DMS153 treated with DMSO at 0.1 percent for 48 hours (cell line): ENCODE data around the gene MEG3.

Source experiments
- DNase-seq: peaks from one replicate; lab custom pipeline; 2025; ENCODE audit not compliant: unreplicated experiment; lab: John Stamatoyannopoulos, UW

MEG3 gene

DNA sequence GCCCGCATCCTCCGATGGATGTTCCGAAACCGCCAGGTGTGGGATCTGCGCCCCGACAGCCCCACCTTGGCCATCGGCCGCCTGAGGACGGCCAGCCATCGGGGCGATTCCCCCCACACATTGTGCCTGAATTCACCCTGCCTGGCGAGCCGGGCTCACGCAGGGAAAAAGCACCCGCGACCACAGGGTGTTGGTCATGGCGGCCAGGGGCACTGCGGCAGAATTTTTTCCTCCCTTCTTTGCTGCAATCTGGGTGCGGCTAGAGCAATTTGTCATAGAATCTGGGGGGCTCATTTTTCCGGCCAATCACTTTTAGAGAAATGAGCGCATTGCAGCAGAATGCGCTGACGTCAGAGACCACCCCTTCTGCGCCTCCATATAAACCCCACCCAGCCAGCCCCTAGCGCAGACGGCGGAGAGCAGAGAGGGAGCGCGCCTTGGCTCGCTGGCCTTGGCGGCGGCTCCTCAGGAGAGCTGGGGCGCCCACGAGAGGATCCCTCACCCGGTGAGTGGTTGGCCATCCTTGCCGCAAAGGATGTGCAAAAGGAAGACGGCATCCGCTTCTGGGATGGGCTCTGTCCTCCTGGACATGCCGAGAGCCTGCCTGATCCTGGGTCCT lies at the start of gene MEG3:
MEG3 (plus strand) TSS at position 406 of the 619 bp plus-strand sequence.
- no peak for DNase-seq

DNA sequence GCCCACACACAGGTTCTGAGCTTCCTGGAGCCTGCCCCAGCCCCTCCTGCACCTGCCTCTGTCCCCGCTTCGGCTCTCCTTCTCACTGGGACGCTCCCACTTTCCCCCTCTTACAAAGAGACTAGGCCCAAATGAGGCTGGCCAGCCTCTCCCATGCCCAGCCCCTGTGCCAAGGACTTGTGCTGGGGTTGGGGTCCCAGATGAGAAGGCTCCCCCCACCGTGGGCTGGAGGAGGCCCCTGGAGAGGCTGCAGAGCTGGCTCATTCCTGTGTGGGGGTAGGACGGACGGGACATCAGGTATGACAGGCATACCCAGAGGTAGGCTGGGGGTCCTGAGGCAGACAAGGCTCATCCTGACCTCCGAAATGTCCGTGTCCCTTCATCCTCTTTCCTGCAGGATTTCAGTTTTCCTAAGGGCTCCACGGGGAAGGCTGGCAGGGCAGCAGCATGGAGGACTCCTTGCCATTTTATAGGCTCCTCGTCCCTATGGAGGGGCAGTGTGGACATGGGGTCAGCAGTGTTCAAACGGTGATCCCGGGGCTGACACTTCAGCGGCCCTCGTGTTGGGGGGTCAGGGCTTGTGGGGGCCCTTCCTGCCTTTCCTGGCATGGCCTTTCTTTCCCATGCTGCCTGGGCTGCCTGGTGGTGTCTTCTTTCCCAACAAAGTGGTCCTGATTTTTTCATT lies 49.1 kb upstream of the MEG3 start:
- DNase-seq, result no peak

DNA sequence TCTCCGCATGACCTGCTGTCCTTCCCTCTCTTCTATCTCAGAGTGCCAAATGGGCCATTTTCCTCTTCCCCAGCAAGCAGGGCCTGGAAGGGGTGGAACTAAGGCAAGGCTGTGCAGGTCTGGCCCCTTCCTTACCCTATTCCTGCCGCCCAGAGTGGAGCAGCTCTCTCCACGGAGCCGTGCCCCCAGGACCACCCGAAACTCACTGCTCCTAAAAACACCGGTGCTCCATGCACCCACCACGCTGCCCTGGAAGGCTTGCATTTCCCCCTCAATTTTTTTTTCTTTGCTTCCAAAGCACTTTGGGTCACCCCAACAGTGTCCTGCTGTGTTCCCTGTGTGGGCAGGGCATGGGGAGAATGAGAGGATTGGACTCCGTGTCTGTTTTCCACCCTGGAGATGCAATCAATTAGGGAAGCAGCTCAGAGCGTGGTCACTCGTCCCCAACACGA lies 48.5 kb upstream of the MEG3 start:
- no peak for DNase-seq

DNA sequence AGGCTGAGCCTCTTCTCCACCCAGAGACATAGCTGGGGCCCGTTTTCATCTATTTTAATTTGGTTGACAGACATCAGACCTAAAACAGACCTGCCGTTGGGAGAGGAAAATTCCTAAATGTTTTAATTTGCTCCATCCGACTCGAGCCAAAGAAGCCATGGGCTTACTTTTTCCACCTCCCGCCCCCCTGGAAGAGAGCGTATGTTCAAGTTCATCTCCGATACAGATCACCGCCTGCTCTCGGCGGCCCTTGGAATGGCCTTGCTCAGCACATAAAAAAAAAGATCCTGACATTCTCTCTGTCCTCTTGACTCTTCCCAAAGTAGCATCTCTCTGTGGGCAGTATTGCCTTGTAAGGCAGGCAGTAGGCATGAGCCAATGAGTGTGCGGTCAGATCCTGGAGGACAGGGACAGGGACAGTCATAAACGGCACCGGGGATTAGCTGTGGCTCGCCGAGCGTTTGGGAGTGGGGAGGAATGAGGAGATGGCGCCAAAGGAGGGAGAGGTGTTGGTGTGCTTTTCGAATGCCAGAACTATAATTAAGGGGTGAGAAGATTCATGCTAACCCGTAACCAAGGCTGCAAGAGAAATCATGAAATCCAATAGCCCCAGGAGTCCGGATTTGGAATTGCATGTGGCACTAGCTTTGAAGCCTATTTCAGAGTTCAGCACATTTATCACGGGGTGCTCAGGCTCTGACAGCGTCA lies 47.9 kb upstream of the MEG3 start:
- no peak for DNase-seq

DNA sequence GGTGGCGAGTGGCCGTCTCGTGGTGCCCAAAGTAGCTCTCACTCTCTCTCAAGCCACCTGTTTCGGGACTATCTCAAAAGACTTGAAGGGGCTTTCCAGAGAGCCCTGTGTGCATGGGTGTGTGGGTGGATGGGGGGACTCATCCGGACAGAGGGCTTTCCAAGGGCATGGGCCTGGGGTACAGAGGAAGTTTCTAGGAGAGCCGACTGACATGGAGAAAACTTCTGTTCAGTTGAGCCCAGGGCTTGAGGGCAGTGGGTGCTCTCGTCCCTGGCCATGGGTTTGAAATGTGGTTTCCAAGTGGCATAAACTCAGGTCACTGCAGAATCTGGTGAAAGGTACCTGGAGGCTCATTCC lies 47.4 kb upstream of the MEG3 start:
- no peak for DNase-seq

DNA sequence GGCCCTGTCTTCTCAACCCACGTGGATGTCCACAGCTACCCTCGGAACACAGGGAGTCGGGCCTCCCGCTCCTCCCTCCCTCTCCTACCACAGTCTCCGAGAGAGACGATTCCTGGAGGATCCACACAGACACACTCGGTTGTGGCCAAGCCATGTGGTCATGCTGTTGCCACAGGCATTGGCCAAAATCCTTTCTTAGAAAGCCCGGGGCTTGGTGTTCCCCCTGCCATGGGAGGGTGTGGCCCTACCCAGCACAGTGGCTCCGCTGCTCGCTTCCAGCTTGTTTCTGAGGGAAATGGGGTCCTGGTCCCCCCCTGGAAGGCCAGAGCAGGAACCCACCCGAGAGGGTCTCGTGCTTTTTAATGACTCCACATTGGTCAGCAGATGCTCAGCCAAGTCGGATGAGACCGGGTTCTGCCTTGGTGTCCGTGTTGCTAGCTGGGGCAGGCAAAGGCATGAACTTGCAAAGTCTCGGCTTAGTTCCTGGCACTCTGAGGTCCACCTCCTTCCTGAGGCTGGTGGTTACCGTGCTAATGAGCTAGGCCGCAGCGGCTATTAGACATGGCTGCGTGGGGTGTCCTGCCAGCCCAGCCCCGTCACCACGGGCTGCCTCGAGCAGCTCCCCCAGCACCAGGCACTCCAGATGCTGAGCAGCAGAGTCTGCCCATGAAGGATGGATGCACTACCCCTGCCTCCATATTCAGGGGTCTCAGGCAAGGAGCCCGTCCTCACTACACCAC lies 46.8 kb upstream of the MEG3 start:
- DNase-seq, result no peak

DNA sequence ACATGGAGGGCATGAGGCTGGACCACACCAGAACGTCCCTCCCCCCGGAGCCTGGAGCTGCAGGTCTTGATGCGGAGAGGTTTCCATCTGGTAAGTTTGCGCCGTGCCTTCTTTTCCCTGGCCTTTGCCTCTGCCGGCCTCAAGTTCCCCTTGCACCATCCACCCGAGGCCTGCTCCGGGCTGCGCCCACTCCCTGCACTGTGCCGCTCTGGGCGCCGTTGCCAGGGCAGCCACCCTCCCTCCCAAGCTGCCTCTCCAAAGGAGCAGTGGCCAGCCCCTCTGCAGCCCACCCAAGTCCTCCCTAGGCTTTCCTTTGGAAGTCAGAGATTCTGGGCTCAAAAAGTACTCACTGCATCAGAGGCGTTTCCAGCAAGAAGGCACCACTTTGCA lies 46.2 kb upstream of the MEG3 start:
- DNase-seq, result no peak

DNA sequence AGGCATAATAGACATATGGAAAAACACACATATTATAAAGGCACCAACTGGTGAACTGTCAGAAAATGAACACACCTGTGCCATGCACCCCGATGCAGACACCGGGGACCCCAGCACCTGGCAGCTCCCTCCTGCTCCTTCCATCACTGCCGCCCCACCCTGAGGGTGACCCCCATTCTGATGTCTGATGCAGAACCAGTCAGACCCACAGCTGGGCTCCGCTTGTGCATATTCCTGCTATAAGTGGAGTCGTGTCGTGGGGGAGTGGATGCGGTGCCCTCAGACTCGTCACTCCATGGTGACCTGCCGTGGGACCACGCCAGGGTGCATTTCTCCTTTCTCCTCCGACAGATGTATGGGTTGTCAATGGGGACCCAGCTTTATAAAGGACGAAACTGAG lies 45.7 kb upstream of the MEG3 start:
- no peak for DNase-seq

DNA sequence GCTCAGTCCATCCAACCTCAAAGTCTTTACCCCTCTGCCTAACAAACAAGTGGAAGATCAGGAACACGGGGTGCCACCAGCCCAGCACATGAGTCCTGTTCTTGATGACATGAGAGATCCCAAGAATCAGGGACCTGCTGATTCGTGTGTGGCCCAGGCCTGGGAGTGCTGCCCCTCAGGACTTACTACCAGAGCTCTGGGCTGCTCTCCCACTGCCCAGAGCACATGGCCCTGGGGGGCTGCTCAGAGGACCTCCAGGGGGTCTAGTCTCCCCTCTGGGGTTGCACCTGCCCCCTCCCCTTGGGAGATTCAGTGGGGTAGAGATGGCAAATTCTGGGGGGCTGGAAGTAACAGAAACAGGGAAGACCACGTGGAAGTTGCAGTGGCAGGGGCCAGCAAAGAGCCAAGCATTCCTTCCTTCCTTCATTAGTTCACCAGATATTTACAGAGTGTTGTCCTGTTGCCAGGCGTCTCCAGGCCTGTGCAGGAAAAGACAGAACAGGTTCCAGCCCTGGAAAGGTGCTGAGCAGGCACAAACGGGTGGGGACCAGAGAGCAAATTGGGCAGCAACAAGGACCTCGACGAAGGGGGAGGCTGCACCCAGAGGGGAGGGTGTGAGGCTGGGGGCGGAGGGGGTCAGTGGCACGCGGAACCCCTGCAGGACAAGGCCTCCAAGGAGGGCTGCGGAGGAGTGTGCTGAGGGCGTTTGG lies 45.1 kb upstream of the MEG3 start:
- no peak for DNase-seq

DNA sequence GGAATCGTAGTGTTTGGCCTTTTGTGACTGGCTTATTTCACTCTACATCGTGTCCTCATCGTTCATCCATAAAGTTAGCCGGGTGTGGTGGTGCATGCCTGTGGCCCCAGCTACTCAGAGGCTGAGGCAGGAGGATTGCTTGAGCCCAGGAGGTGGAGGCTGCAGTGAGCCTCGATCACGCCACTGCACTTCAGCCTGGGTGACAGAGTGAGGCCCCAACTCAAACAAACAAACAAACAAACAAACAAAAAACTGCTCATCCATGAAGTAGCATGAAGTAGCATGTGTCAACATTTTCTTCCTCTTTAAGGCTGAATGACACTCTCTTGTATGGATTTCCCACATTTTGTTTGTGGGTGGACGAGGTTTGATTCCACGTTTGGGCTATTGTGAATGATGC lies 44.0 kb upstream of the MEG3 start:
- no peak for DNase-seq

DNA sequence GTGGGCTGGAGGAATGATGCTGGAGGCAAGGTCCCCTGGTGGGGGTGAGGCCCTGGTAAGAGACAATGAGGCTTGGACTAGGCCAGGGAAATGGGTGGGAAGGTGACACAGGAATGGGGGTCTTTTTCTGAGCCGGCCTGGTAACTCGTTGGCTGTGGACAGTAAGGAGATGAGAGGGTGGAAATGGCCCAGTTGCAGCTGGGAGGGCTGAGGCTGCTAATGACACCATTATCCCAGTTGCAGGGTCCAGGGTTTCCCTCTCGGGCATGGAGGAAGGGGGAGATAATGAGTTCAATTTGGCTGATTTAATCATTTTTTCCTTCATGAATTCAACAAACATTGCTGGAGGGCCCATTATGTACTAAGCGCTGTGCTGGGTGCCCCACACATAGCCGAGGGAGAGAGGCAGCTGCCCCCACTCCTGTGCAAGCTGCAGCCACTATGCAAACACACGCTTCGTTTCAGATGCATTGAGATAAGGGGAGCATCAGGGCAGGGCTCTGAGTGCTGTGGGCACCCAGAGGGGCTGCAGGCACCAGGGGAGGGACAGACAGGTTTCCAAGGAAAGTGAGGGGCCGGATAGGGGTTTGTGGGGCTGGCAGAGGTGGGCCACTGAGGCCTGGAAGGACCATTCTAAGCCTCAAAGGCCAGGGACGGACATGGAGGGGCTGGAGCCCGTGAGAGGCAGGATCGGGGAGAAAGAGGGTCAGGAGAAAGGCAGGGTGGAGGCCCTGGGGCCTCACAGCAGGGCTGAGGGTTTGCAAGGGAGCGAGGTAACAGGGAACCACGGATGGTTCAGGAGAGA lies 43.2 kb upstream of the MEG3 start:
- no peak for DNase-seq

DNA sequence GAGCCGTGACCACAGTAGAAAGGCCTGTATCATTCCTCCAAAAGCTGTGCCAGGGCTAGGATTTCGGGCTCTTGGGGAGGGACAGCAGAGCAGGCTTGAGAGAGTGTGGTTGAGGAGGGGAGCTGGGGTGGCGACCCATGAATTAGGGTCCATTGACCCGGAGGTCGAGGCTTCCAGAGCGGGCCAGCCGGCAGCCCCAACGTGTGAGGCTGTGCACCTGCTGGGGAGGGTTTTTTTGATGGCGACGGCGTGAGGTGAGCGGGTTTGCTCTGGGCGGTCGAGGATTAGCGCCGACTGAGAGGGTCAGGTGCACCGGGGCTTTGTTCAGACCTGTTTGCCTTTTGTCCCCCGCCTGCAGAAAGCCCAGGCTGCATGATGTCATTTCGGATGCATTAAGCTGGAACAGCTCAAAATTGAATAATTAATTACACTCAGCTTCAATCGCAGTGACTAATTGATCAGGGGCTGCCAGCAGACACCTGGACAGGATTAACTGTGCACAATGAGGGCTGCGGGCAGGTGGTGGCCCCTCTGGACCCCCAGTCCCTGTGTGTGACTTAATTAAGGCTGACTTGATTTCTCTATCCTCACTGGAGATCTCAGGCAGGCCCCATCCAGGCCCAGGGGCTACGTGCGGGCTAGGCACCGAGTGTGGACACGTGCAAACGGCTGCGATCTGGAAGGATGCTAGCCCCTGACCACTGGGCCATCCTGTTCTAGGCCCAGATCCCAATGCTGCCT lies 42.1 kb upstream of the MEG3 start:
- DNase-seq, result peak; percentile 47

DNA sequence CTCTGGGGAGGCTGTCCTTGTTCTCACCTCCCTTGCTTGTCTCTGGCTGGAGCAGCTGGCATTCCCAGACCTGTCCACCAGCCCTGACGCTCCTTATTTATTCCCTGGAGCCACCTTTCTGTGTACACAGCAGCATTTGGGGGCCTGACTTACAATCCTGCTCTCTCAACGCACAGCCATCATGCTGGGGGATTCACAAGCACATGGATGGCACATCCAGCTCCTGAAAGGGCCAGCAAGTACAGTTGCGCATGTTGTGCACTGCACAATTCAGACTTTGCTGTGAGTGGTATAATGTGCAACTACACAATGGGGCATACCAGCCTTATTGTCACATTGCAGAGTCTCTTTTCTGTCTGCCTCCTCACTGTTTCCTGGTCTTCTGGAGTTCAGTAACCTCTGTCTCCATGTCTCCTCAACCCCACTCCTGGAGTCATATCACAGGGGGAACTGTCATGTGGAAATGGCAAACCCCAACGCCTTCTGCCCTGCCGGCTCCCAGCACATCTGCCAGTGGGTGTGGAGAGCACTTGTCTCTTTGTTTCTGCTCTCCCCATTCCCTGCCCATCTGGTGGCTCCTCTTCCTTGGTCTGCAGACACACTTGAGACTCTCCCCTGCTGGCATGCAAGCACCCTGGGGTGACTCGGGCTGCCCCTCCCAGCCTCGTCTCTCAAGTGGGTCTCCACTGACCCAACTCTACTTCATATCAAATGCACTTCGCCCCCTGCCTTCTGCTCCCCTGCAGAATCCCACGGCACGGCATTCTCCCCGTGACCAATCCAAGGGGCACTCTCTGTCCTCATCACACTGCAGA lies 41.2 kb upstream of the MEG3 start:
- no peak for DNase-seq

DNA sequence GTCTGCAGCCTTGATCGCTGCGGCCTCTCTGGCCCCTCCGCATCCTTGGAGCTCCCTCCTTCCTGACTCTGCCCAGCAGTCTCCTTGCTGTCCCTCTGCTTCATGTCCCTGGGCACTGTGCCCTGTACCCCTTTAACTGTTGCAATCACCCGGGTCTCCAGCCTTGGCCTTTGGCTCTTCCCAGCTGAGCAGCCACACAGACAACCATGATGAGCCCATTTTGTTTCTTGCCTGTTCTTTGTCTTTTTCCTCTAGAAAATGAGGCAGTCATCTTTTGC lies 40.6 kb upstream of the MEG3 start:
- DNase-seq, result no peak

DNA sequence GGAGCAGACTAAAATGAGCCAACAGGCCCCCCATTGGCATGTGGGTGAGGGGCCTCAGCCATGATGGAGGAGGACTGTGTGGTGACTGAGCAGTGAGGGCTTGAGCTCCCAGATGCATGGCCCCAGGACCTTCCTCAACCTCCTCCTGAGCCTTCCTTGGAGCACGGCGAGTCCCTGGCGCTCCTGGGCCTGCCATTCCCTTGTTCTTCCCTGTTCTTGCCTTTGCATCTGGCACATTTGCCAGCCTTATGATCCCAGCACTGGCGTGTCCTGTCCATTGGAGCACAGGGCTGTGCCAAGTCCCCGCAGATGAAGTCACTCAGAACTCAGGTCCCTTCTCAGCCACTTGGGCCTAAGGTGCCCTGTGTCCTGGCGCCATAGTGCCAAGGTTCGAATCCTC lies 40.3 kb upstream of the MEG3 start:
- no peak for DNase-seq

DNA sequence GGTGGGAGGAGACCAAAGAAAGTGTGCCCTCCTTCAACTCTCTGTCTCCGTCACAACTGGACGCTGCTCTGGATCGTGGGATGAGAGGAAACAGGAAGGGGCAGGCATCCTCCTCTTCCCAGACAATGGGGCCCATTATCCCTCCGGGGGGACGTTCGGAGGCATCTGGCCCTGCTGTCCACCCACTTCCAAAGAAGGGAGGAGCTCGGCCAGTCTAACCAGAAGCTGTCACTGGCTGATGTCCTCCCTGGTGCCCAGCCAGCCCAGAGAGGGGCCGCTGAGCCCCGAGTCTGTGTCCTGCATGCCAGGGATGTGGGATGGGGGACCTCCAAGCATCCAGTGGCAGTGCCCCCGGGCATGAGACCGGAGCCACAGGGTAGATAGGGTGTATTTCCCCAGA lies 39.8 kb upstream of the MEG3 start:
- no peak for DNase-seq

DNA sequence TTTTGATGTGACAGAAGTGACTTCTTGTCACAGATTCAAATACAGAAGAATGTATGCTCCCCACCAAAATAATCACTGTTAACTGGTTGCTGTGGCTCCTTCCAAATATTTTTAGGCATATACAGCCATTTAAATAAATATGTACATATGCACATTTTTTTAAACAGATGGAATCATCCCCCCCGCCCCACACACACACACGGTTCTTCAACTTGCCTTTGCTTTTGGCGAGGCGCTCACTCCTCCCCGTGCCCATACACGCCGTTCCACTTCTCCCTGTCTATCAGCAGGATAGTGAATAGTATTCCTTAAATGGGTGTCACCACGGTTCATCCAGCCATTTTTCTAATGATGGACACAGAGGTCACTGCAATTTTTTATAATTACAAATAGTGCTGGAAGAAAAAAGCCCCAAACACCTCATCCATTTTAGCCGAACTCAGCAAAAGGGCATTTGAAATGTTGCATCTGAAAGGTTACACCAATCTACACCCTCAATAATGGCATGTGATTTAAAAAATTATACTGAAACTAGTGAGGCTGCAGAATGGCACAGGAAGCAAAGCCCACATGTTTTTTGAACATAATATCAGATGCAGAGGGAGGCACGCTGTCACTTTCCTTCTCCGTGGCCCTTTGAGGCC lies 39.2 kb upstream of the MEG3 start:
- no peak for DNase-seq

DNA sequence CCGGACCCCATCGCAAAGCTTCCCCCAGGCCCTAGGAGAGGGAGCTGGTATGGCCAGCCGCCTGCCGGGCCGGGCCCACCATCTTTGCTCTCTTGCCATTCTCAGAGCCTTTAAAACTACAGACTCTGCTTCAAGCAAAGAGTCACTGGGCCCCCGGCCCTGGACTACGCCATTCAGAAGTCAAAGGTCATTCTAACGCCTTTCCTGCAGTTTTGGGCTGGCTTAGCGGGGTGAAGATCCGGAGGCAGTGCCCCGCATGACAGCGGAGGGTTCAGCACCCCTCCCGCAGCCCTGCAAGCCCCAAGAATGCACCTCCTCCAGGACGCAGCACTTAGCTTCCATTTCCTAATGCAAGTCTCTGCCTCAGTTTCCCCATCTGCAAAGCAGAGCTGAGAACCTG lies 38.3 kb upstream of the MEG3 start:
- DNase-seq, result no peak

DNA sequence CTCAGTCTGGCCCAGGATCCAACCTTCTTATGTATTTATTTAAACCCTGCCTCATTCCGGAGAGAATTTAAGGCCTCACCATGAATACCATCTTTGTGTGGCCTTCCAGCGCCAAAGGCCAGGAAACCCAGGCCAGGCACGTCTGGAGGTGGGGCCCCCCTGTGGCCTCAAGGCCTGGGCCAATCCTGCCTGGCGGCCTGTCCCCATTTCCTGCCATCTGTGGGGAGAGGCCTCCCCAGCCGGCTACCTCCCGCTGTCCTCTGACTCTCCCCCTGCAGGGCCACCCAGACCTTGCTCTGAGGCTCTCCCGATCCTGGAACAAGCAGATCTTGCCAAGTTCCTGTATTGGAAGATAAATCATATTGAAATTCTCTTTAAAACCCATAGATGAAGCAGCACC lies 37.4 kb upstream of the MEG3 start:
- DNase-seq, result no peak
